WERI-Rb-1 (cell line): ENCODE data around the gene TMEM147.

Experiments used
- DNase-seq: peaks from one replicate; pipeline ENCODE4 v3.0.0-alpha.2; 2020
- H3K27ac ChIP-seq: fragments of 250-450 bp; sonication (Bioruptor Pico); 2 replicates; pipeline ENCODE4 v1.5.1; 2020; ENCODE audit warnings: mild to moderate bottlenecking, moderate library complexity
- H3K27me3 ChIP-seq: fragments of 250-450 bp; sonication (Bioruptor Pico); 2 replicates; pipeline ENCODE4 v1.5.1; 2021; ENCODE audit warnings: mild to moderate bottlenecking, low read depth, moderate library complexity; ENCODE audit not compliant: insufficient read depth, severe bottlenecking
- H3K36me3 ChIP-seq: fragments of 250-450 bp; sonication (Bioruptor Pico); 2 replicates; pipeline ENCODE4 v1.5.1; 2020; ENCODE audit warnings: mild to moderate bottlenecking, moderate library complexity
- H3K4me3 ChIP-seq: 2 replicates; pipeline ENCODE4 v1.5.1; 2011; ENCODE audit warnings: low read depth, mild to moderate bottlenecking, control low read depth, low read length
- H3K9me3 ChIP-seq: fragments of 250-450 bp; sonication (Bioruptor Pico); 2 replicates; pipeline ENCODE4 v1.5.1; 2021; ENCODE audit warnings: mild to moderate bottlenecking, moderate library complexity; ENCODE audit not compliant: severe bottlenecking
- TF ChIP-seq, protein P1 (sequence below): IDR thresholded peaks from 2 replicates; pipeline ENCODE4 v1.5.1; 2011; ENCODE audit warnings: low read depth, mild to moderate bottlenecking, control low read depth, inconsistent platforms, low read length

The TMEM147 gene

DNA sequence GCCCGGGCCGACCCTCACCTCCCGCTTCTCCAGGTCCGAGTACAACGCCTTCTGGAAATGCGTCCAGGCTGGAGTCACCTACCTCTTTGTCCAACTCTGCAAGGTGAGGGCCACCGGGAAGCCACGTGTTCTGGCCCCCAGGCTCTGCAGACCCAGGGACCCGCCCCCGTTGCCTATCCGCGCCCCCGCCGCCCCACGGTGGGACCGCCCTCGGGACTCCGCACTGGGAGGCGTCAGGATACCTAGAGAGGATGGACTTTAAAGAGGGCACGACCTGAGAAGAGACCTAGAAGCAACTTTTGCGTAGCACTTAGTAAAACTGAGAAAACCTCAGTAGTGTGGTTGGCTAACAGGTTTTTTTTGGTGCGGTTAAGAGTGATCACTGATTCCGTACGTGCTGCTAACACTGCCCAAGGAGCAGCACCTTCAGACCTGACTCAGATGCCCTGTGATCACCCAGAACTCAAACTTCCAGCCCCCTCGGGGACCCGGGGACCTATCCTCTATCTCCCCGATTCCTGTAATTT lies 492 bp downstream of the TMEM147 start:
- Histone ChIP-seq H3K9me3 (no peaks in the 10 kb centered on the region), H3K27ac (peak overlapping the region; percentile 74), H3K4me3 (peak overlapping the region; percentile 88), H3K27me3 (no peaks in the 10 kb centered on the region), H3K36me3 (peaks cover 6% of the 10 kb centered on the region; the same call in 1 of the 2 replicates)
- TF ChIP-seq, protein P1, sequence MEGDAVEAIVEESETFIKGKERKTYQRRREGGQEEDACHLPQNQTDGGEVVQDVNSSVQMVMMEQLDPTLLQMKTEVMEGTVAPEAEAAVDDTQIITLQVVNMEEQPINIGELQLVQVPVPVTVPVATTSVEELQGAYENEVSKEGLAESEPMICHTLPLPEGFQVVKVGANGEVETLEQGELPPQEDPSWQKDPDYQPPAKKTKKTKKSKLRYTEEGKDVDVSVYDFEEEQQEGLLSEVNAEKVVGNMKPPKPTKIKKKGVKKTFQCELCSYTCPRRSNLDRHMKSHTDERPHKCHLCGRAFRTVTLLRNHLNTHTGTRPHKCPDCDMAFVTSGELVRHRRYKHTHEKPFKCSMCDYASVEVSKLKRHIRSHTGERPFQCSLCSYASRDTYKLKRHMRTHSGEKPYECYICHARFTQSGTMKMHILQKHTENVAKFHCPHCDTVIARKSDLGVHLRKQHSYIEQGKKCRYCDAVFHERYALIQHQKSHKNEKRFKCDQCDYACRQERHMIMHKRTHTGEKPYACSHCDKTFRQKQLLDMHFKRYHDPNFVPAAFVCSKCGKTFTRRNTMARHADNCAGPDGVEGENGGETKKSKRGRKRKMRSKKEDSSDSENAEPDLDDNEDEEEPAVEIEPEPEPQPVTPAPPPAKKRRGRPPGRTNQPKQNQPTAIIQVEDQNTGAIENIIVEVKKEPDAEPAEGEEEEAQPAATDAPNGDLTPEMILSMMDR: no peak
- peak; percentile 60 for DNase-seq

GRCh38 chr19:35546532-35546931 lies 1.1 kb downstream of the TMEM147 start:
- H3K9me3 ChIP-seq: no peaks in the 10 kb centered on the region
- no peak for DNase-seq
- H3K36me3 ChIP-seq: peaks cover 6% of the 10 kb centered on the region; the same call in 1 of the 2 replicates
- 0 out of 2 replicates have a peak overlapping the region, but pooled peaks have one; percentile 88 for H3K4me3 ChIP-seq
- H3K27me3 ChIP-seq: no peaks in the 10 kb centered on the region
- no peak overlapping the region for H3K27ac ChIP-seq
- TF ChIP-seq, protein P1: no peak

GRCh38 chr19:35549174-35549788 lies 3.9 kb downstream of the TMEM147 start:
- Histone ChIP-seq H3K36me3 (peaks cover 6% of the 10 kb centered on the region; the same call in 1 of the 2 replicates), H3K27ac (no peak overlapping the region), H3K9me3 (no peaks in the 10 kb centered on the region), H3K4me3 (no peak overlapping the region), H3K27me3 (no peaks in the 10 kb centered on the region)
- peak; percentile 62 for DNase-seq
- TF ChIP-seq, protein P1: peak; percentile 75

DNA sequence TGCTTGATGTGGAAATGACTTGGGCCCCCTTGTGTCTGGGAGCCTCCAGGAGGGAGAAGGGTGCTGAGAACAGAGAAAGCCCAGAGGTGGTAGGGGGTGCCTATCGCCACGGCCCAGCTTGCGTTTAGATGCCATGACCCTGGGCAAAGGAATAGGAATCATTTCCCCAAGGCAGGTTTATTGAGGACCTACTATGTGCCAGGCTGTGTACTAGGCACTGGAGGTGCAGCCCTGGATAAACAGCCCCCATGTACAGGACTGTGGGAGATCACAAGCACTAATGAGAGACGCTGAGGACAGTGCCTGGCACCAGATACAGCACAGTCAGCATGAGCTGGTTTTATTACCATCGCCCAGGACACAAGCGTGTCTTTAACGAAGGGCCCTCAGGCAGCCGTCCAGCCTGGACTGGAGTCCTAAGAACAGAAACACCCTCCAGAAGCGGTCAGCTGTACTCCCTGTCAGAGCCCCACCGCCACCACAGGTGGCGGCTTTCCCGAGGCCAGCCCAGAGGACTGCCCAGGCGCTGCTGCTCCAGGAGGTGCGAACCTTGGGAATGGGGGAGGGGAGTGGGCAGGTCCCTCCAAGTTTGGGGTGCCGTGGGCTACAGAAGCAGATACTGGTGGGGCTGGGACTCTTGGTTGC lies 4.6 kb downstream of the TMEM147 start:
- H3K36me3 ChIP-seq: peaks cover 6% of the 10 kb centered on the region; the same call in 1 of the 2 replicates
- no peak for DNase-seq

DNA sequence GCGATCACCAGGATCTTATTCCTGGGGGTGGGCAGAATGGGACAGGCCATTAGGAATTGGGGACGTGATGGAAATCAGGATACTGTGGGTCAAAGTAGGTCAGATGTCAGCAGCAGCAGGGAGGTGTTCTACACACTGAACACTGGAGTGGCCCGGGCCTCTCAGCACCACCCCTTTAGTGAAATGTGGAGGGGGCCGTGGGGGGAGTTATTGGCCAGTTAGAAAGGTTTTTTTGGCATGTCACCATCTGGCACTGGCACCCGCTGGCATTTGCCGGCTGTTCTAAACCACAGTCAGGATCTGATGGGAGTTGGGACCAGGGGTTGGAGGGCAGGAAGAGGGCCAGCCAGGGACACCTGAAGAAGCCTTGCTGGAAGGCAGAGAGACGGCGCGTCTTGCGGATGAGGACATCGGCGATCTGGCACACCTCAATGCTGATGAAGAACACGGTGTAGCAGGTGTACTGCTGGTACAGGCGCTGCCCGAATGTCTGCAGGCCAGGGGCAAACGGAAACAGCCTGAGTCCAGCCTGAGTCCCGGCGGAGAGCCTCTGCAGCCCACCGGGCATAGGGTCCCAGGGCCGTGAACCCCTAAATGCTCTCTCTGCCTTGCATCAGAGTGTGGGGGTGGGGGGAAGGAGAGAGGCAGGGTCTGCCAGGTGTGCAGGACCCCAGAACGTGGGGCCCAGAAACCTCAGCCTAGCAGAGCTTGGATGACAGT lies 5.8 kb downstream of the TMEM147 start:
- TF ChIP-seq, protein P1: no peak
- Histone ChIP-seq H3K4me3 (no peak overlapping the region), H3K9me3 (peaks cover 3% of the 10 kb centered on the region), H3K36me3 (peaks cover 6% of the 10 kb centered on the region; the same call in 1 of the 2 replicates), H3K27ac (no peak overlapping the region), H3K27me3 (no peaks in the 10 kb centered on the region)
- DNase-seq: no peak

More for the DNA sequence above, 4.6 kb downstream of the TMEM147 start:
- H3K9me3 ChIP-seq: no peaks in the 10 kb centered on the region
- no peak overlapping the region for H3K27ac ChIP-seq
- H3K27me3 ChIP-seq: no peaks in the 10 kb centered on the region
- TF ChIP-seq, protein P1: no peak
- H3K4me3 ChIP-seq: no peak overlapping the region
